NCI-H128 (cell line): ENCODE measurements around the gene RABGEF1.
"Not testable (repeated sequence)": the region's sequence is repeated elsewhere in the genome, so short reads cannot be mapped to it uniquely, and the experiment has no call there.

ENCODE experiments used
- DNase-seq: peaks from one replicate; lab custom pipeline; 2025; ENCODE audit not compliant: unreplicated experiment; lab: John Stamatoyannopoulos, UW

Gene RABGEF1

DNA sequence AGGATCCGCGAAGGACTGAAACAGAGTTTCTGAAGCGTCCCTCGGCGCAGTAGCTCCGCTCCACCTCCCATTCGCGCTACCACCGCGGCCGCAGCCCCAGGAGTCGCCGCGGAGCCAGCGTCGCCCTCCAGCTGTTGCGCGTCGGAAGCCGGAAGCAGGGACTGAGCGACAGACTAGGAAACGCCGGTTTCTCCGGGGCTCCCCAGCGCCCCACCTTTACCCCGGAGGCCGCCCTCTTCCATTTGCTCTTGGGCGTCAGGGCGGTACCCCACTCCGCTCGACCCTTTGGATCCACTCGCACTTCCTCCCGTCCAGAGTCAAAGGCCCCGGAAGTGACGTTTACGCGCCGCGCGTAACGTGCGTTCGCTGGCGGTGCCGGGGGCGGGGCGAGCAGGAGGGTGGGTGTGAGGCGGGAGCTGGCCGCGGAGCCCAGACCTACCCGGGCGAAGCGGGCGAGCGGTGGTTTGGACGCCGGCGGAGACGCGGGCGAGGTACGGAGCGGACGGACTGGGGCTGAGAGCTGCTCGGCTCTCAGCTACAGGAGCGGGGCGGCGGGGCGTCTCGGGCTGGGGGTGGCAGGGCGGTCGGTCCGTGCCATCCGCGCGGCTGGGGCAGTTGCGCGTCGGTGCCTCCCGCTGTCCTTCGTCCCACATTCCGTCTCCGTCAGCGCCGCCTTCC is at the start of gene RABGEF1:
TSS of gene RABGEF1 (plus strand) at position 432 of the 678 bp plus-strand sequence. CDS start 31,167 bp downstream, outside the sequence.
- peak; percentile 91 for DNase-seq

DNA sequence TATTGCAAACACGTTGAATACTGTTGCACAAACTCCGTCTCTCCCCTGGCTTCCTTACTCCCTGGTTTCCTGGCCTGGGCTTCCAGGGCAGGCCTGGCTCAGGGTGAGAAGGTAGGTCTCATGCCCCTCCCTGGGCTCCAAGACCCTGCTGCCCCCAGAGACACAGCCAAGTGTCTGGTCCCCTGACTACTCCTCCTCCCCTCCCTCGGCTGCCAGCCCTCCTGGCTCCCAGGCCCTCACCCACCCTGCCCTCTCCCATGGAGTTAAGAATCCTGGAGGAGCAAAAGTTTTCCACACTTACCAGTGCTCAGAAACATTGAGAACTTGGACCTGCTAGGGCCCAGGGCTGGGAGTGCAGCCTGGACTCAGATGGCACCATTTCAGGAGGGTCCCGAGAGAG is 47.2 kb upstream of the RABGEF1 start:
- DNase-seq = no peak

DNA sequence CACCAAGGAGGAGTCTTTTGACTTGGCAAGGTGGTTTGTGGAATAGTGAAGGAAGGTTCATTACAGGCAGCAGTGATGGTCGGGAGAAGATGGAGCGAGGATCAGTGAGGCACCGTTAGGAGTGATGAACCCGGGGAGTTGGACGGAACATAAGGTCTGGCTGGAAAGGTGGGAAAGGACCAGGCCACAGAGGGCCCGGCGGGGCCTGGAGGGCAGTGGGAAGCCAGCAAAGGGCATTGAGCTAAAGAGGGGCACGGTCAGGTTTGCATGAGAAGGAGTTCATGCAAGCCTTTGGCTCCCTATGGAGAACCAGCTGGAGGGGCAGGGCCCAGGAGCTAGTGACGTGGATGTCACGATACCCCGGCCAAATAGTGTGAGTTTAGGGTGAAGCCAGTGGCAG is 46.2 kb upstream of the RABGEF1 start:
- no peak for DNase-seq

DNA sequence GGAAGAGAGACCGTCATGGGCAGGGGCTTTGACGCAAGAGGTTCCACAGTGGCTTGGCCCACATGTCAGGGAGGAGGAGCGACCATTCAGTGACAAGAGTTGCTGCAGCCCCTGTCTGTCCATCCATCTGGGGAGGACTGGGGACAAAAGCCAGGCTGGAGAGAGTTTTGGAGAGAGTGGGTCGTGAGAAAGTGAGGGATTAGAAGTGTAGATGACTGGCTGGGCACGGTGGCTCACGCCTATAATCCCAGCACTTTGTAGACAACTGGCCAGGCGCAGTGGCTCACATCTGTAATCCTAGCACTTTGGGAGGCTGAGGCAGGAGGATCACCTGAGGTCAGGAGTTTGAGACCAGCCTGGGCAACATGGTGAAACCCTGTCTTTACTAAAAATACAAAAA is 45.1 kb upstream of the RABGEF1 start:
- DNase-seq = not testable (repeated sequence)

DNA sequence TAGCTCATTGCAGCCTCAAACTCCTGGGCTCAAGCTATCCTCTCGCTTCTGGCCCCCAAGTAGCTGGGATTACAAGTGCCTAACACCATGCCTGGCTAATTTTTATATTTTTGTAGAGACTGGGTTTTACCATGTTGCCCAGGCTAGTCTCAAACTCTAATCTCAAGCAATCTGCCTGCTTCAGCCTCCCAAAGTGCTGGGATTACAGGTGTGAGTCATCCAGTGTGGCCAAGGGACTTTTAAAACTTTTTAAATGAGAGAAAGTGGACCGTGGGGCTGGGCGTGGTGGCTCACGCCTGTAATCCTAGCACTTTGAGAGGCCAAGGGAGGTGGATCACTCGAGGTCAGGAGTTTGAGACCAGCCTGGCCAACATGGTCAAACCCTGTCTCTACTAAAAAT is 44.4 kb upstream of the RABGEF1 start:
- DNase-seq = not testable (repeated sequence)

DNA sequence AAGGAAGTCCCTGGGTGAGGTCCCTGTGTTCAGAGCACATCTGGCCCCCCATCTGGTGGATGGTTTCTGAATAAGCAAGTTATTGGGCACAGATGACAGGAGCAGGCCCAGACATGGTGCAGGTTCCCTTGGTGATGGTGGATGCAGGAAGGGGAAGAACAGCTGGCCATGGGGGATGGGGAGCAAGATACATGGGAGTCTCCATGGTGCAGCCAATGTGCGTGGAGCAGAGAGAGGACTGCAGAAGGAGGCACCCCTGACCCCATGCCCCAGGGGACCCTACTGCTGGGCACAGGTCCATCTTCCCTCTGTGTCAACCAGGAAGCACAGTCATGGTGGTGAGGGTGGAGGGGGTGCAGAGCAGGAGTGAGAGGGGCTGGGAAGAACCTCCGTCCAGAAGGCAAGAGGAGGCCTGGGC is 43.8 kb upstream of the RABGEF1 start:
- DNase-seq = no peak

DNA sequence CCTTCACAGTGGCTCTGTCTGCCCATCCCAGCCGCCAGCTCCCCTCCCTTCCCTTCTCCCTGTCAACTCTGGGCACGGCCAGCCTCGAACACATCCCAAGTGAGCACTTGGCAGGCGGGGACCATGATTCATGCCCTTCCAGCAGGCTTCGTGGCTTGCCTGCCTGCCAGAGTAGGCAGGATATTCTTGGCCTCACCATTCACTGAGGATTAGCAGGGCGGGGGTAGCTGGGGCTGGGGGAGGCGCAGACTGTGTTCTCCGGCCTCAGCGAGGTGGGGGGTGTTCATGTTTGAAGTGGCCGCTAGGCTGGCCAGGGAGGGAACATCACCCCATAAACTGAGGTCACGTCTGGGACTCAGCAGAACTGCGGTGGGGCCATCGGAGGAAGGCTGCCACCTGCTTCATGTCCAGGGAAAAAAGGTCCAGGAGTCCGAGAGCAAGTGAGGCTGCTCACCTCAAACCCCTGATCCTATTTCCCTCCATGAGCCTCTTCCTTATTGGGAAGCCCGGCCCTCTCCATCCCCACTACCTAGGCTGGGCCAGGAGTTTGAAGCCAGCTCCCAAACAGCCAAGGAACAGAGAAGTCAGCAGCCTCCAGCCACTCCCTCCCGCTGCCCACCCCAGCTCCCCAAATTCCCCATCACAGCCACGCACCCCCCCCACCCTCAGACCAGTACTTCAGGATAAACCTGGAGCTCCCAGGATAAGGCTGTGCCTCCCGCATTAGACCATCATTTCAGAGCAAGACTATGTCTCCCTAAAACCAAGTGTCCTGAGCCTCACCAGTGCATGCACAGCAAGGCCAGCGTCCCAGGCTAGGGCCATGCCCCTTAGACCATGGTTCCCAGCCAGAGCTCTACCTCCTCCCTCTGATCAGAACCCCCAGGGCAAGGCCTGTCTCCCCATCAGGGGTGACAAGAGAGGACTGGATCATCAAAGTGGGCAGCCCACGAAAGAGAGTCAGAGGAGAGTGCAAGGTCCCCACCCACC is 42.8 kb upstream of the RABGEF1 start:
- no peak for DNase-seq

DNA sequence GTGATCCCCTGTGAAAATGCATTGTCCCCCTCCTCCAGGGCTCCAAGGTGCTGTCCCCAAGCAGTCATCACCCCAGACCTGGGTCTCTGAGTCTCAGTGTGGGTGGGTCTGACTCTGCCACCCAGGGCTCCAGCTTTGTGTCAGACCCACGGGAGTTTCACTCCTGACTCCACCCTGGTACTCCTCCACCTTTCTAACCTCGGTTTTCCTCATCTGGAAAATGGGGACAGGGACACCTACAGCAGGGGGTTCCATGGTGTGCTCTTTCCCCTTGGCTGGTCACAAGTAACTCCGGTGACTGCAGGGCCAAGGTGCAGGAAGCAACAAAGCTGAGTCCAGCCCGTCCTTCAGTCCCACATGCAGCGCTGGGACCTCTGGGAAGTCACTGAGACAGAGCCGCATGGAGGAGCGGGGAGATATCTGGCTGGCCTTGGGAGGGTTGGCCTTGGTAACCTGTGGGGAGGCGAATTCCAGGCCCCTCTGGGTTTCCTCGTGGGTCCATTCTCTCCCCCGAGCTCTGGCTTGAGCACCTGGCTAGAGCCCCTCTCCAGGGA is 41.8 kb upstream of the RABGEF1 start:
- DNase-seq = no peak

DNA sequence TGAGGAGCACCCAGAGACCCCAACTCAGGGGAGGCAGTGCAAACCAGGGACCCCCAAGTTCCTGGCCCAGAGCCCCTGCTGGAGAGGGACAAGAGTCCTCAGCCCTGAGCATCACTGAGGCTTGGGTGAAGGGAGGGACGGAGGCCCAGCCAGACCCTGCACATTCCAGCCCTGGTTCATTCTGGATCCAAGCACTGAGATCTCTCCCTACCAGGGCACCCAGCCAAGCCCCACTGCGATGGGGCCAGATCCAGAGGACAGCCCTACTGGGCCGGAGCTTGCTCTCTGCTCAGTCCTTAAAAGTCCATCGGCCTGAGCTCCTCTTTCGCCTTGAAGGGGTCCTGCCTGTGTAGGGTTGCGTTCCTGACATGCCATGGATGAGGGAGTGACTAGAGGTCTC is 40.5 kb upstream of the RABGEF1 start:
- no peak for DNase-seq

DNA sequence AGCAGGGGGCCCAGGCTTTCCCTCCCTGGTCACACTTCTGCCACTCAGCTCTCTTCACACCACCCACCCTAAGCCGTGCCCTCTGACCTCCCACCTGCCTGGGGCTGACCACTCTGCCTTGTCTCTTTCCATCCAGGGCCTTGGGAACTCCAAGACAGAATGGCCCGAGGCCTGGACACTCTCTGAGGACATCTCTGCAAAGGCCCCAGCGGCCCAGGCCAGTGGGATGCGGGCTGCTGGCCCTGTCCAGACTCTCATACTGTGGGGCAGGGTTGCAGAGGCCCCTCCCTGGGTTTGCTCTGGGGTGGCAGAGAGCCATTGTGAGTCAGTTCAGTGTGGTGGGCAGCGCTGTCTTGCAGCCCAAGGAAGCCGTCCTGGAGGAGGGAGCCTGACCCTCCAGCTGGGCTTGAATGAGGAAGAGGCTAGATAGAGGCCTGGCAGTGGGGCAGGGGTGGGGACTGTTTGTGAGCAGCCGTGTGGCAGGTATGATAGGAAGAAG is 39.9 kb upstream of the RABGEF1 start:
- DNase-seq = no peak

DNA sequence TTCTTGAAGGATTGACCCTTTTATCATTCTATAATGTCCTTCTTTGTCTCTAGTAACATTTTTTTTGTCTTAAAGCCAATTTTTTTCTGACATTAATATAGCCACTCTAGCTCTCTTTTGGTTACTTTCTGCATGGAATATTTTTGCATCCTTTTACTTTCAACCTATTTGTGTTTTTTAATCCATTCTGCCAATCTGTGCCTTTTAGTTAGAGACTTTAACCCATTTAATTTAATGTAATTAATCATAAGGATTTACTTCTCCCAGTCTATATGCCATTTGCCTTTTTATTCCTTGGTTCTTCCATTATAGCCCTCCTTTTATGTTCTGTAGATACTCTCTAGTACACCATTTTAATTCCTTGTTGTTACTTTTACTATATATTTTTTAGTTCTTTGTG is 32.7 kb upstream of the RABGEF1 start:
- DNase-seq = no peak

DNA sequence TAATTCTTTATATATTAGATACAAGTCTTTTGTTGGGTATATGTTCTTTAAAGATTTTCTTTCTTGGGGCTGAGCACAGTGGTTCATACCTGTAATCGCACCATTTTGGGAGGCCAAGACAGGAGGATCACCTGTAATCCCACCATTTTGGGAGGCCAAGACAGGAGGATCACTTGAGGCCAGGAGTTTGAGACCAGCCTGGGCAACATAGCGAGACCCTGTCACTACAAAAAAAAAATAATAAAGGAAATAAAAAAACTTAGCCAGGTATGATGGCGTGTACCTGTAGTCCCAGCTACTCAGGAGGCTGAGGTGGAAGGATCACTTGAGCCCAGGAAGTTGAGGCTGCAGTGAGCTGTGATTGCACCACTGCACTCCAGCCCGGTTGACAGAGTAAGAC is 29.8 kb upstream of the RABGEF1 start:
- DNase-seq = not testable (repeated sequence)

DNA sequence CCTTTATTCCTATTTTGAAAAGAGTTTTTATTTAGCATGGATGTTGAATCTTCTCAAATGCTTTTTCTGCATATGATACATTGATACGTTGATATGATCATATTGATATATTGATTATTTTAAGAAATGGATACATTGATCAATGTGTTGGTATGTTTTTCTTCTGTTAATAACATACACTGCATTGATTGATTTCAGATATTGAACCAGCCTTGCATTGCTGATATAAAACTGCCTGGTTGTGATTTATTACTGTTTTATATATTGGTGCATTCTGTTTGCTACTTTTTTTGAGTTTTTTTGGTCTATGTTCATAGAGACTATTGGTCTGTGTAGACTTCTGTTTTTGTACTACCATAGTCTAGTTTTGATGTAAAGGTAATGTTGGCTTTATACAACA is 26.8 kb upstream of the RABGEF1 start:
- no peak for DNase-seq

DNA sequence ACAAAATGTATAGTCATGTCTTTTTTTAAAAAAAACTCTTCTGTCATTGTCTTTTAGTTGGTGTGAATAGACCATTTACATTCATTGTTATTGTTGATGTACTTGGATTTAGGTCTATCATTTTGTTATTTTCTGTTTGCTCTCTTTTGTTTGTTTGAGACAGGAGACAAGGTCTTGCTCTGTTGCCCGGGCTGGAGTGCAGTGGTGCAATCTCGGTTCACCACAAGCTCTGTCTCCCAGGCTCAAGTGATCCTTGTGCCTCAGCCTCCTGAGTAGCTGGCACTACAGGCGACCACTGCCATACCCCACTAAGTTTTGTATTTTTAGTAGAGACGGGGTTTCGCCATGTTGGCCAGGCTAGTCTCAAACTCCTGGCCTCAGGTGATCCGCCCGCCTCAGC is 23.9 kb upstream of the RABGEF1 start:
- not testable (repeated sequence) for DNase-seq

DNA sequence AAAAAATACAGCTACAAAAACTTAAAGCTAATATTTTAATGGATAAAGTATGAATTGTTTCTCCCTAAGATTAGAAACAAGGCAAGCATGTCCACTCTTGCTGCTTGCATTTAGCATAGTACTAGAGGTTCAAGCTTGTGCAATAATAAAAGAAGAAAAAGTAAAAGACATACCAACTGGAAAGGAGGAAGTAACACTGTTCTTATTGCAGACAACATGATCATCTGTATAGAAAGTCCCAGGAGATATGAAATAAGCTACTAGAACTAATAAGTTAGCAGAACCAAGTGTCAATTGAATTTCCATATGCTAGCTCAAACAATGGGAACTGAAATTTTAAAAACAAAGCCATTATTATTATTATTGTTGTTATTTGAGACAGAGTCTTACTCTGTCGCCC is 20.0 kb upstream of the RABGEF1 start:
- DNase-seq = no peak

DNA sequence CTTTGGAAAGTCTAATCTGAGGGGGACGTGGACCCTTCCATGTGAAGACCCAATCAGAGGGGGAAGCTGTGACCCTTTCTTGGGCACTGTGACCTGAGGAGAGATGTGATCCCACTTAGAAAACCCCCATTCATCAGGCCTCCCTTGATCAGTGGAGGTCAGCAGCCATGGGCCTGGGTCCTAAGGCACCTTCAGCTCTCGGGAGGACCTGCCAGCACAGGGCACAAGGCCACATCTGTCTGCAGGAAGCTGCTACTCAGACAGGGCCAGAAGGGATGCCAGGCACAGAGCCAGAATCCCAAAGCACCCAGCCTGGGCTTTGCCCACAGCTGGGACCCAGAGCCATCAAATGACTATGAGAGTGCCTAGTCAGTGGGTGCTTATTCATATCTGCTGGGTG is 14.7 kb upstream of the RABGEF1 start:
- DNase-seq = no peak

DNA sequence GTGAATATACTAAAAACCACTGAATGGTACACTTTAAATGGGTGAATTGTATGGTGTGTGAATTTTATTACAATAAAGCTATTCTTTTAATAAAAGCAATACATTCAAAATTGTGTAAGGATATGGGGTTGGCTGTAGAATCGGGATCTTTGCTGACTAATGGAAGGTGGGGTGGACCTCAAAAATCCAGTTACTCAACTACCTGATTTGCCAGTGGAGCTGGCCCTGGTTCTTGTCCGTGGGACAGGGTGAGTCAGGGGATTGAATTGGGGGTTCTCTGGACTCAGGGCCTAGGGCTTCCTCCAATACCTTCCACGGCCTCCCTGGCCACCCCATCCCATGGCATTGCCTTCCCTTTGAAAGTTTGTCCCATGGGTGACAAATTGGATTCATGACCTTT is 13.5 kb upstream of the RABGEF1 start:
- DNase-seq = no peak

DNA sequence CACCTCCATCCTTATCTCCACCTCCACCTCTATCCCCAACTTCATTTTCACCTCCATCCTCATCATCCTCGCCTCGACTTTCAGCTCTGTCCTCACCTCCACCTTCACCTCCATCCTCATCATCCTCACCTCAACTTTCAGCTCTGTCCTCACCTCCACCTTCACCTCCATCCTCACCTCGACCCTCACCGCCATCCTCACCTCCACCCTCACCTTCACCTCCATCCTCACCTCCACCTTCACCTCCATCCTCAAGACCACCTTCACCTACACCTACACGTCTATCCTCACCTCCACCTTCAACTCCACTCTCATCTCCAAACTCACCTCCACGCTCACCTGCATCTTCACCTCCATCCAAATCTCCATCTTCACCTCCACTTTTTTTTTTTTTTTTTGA is 12.0 kb upstream of the RABGEF1 start:
- DNase-seq = no peak

DNA sequence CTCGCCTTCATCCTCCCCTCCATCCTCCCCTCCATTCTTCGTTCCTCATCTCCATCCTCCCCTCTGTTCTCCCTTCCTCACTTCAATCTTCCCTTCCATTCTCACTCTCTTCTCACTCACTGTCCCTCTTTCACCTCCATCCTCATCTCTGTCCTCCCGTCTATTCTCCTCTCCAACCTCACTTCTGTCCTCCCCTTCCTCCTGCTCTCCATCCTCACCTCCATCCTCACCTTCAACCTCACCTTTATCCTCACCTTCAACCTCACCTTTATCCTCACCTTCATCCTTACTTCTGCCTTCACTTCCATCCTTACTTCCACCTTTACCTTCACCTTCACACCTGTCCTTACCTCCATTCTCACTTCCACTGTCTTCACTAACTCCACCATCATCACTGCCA is 11.3 kb upstream of the RABGEF1 start:
- no peak for DNase-seq

DNA sequence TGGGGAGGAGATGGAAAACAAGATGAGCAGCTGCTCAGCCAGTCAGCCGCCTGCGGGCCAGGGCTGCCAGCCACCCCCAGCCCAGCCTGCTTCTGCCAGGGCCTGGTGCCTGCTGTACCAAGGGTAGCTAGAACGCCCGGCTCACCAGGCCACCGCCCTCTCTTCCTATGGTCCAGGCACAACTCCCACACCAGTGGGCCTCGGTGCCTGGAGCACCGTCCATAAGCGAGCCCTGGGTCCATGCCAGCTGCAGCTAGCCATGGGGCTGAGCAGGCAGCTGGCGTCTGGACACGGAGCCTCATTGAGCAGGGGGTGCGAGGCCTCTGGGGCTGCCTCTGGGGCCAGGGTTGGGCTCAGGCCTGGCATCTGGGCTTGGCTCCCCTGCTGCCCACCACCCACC is 8.5 kb upstream of the RABGEF1 start:
- no peak for DNase-seq

DNA sequence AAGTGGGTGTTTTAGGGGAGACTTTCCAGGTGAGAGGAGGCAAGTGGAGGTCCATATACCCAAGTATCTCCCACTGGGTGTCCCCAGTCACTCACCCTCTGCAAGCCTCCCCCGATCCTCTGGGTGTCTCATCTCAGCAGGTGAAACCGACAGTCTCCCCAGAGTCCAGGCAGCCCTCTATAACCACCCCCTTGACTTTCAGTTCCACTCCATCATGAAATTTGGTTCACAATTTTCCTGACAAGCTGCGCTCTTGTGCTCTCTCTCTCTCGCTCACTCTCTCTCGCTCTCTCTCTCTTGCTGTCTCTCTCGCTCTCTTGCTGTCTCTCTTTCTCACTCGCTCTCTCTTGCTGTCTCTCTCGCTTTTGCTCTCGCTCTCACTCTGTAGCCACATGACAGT is 8.1 kb upstream of the RABGEF1 start:
- no peak for DNase-seq

DNA sequence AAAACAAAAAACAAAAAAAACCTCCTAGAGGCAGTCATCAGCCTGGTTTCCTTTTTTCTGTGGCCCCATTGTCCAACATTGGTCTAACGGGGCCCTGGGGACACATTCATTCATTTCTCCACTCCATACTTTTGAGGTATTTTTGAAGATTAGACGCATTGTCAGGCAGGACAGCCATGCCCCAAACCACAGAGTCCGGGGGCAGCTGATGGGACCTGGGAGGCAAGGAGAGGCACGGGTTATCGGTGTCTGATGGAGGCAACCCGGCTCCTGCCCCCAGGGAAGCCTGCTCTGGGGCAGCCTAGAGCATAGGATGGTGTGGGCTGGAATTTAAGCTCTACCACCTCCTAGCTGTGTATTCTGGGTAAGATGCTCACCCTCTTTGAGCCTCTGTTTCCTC is 6.5 kb upstream of the RABGEF1 start:
- DNase-seq = no peak
